GM18508 (cell line): ENCODE results near the gene PLCG2.
"Not testable (repeated sequence)": the region's sequence is repeated elsewhere in the genome, so short reads cannot be mapped to it uniquely, and the experiment has no call there.

Experiments
- ATAC-seq: cut with Tn5 transposase; IDR thresholded peaks from one replicate; pipeline ENCODE4 v1.9.1; 2021; ENCODE audit warnings: moderate number of reproducible peaks; ENCODE audit not compliant: insufficient read depth, unreplicated experiment

The PLCG2 gene

DNA sequence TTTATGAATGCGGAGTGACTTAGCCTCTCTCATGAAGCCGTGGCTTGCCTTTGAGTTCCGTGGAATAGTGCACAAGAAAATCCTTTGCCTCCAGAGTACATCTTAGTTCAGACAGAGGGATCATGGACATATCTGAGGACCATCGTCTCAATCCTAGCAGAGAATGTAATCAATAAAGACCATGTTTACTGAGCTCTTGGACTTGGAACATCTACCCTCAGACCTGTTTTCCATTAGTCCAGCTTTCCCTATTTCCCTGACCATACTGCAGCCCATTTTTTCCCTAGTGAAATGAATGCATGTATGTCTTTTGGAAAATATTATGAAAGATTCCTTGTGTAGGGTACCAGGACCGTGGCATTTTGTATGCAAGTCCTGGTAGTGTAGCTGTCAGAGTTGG, 90.2 kb downstream of the PLCG2 start:
- ATAC-seq, result no peak

GRCh38 chr16:81873206-81873605, 94.1 kb downstream of the PLCG2 start:
- no peak for ATAC-seq

- ATAC-seq, result no peak
Measured at GRCh38 chr16:81873843-81874752, 95.0 kb downstream of the PLCG2 start.

GRCh38 chr16:81875461-81875860, 96.4 kb downstream of the PLCG2 start:
- no peak for ATAC-seq

- ATAC-seq, result no peak
Measured at GRCh38 chr16:81876273-81876900, 97.3 kb downstream of the PLCG2 start.

DNA sequence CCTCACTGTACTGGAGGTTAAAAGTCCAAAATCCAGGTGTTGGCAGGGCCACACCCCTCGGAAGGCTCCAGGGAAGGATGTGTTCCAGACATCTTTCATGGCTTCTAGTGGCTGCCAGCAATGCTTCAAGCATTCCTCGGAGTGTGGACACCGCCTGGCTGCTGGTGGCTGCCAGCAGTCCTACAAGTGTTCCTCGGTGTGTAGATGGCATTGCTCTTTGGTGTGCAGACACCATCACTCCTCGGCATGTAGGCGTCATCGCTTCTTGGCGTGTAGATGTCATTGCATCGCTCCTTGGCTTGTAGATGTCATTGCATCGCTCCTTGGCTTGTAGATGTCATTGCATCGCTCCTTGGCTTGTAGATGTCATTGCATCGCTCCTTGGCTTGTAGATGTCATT, 98.4 kb downstream of the PLCG2 start:
- not testable (repeated sequence) for ATAC-seq

- no peak for ATAC-seq
Measured at GRCh38 chr16:81878529-81878928, 99.4 kb downstream of the PLCG2 start.

- no peak for ATAC-seq
Measured at GRCh38 chr16:81879625-81880024, 100.5 kb downstream of the PLCG2 start.

DNA sequence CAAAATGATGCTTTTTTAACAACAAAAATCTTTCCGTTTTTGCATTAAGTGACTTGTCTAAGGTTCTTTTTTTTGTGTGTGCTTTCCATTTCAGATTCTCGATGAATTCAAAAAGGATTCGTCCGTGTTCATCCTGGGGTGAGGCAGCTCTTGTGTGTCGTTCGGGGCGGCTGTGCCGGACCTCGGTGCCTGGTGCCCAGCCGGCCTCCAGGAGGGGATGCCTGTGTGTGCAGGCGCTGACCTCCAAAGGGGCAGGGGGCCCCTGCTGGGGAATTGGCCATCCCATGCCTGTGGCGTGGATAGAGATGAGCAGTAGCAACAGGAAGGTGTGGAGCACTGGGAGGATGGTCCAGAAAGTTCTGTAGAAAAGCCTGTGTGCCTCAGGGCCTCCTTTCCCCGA, 101.7 kb downstream of the PLCG2 start:
- no peak for ATAC-seq

- ATAC-seq, result no peak
Measured at GRCh38 chr16:81881228-81881627, 102.1 kb downstream of the PLCG2 start.

DNA sequence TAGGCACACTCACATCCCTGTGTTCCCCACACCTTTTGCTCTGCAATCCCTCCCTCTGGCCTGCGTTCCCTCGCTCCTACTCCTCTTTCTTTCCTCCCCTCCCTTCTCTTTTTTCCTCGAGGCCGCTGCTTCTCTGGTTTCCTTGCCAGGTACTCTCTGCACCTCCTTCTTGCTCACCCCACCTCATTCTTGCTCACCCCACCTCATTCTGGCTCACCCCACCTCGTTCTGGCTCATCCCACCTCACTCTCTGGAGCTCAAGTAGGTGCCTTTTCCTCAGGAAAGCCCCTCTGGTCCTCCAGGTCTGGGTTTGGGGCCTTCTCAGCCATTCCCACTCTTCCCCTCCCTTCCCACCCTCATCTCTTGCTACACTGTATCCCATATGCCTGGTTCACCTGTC, 103.5 kb downstream of the PLCG2 start:
- no peak for ATAC-seq

- ATAC-seq, result no peak
Measured at GRCh38 chr16:81883235-81883634, 104.1 kb downstream of the PLCG2 start.

- ATAC-seq, result no peak
Measured at GRCh38 chr16:81885976-81886586, 107.0 kb downstream of the PLCG2 start.

- no peak for ATAC-seq
Measured at GRCh38 chr16:81888520-81889394, 109.7 kb downstream of the PLCG2 start.

GRCh38 chr16:81891736-81892364, 112.8 kb downstream of the PLCG2 start:
- ATAC-seq, result no peak

DNA sequence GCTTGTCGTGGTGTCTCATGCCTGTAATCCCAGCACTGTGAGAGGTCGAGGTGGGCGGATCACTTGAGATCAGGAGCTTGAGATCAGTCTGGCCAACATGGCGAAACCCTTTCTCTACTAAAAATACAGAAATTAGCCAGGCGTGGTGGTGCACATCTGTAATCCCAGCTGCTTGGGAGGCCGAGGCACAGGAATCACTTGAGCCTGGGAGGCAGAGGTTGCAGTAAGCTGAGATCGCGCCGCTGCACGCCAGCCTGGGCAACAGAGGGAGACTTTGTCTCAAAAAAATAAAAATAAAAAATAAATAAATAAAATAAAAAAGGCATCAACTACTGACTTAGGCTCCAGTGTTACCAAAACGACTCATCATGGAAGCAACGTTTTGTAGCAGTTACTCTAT, 115.5 kb downstream of the PLCG2 start:
- ATAC-seq, result no peak

- ATAC-seq, result no peak
Measured at GRCh38 chr16:81896902-81897301, 117.8 kb downstream of the PLCG2 start.

DNA sequence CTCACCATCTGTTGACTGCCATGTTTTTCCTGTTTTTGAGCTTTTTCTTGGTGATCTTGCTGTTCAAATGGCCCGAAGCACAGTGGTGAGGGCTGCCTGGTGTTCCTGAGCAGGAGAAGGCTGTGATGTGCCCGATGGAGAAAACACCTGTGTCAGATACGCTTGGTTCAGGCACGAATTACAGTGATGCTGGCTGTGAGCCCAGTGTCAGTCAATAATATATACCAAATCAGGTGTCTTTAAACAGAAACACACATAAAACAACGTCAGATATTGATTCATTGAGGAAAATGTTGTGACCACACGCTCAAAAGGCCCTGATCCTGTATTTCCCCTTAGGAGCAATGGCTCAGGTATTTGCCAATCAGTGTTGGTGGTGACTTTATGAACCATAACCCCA, 120.5 kb downstream of the PLCG2 start:
- ATAC-seq, result no peak

DNA sequence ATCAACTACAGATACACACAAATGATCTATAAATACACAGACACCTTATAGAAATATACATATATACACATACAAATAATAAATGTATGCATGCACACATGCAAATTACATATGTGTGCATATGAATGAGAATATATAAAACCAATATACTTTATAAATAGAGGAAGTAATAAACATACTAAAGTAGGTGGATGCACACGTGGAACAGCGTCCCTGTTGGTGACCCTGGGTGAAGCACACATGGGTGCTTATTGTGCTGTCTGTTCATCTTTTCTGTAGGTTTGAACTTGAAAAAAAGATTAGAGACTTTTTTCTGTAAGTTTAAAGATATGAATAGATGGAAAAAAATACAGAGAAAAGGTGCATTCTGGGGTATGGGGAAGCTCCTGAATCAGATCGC, 120.9 kb downstream of the PLCG2 start:
- ATAC-seq, result no peak

- no peak for ATAC-seq
Measured at GRCh38 chr16:81900456-81900855, 121.4 kb downstream of the PLCG2 start.
